ENCODE results near the gene DYSF.

DYSF gene

GRCh38 chr2:71494523-71495155 is 41.3 kb downstream of the DYSF start:
- TF ChIP-seq GATA2 (IDR thresholded peaks at IDR 0.05; ENCODE audit: low read depth, low read length) = no peak
- TF ChIP-seq GATA3 (IDR thresholded peaks at IDR 0.05; ENCODE audit: low read depth, low read length) = no peak

- TF ChIP-seq GATA2 (IDR thresholded peaks at IDR 0.05; ENCODE audit: low read depth, low read length) (no peak), GATA3 (IDR thresholded peaks at IDR 0.05; ENCODE audit: low read depth, low read length) (no peak)
Measured at GRCh38 chr2:71496156-71496770, 42.9 kb downstream of the DYSF start.

GRCh38 chr2:71498261-71498701 is 44.9 kb downstream of the DYSF start:
- TF ChIP-seq GATA2 (IDR thresholded peaks at IDR 0.05; ENCODE audit: low read depth, low read length) (no peak), GATA3 (IDR thresholded peaks at IDR 0.05; ENCODE audit: low read depth, low read length) (no peak)

- no peak for TF ChIP-seq GATA3 (IDR thresholded peaks at IDR 0.05; ENCODE audit: low read depth, low read length)
- TF ChIP-seq GATA2 (IDR thresholded peaks at IDR 0.05; ENCODE audit: low read depth, low read length) = no peak
Measured at GRCh38 chr2:71499691-71500090, 46.3 kb downstream of the DYSF start.

- no peak for TF ChIP-seq GATA2 (IDR thresholded peaks at IDR 0.05; ENCODE audit: low read depth, low read length)
- TF ChIP-seq GATA3 (IDR thresholded peaks at IDR 0.05; ENCODE audit: low read depth, low read length) = no peak
Measured at GRCh38 chr2:71500426-71501079, 47.2 kb downstream of the DYSF start.

- TF ChIP-seq GATA2 (IDR thresholded peaks at IDR 0.05; ENCODE audit: low read depth, low read length) (no peak), GATA3 (IDR thresholded peaks at IDR 0.05; ENCODE audit: low read depth, low read length) (no peak)
Measured at GRCh38 chr2:71502941-71503738, 49.8 kb downstream of the DYSF start.

GRCh38 chr2:71503837-71504236 is 50.5 kb downstream of the DYSF start:
- TF ChIP-seq GATA3 (IDR thresholded peaks at IDR 0.05; ENCODE audit: low read depth, low read length) (no peak), GATA2 (IDR thresholded peaks at IDR 0.05; ENCODE audit: low read depth, low read length) (no peak)

- no peak for TF ChIP-seq GATA2 (IDR thresholded peaks at IDR 0.05; ENCODE audit: low read depth, low read length)
- TF ChIP-seq GATA3 (IDR thresholded peaks at IDR 0.05; ENCODE audit: low read depth, low read length) = no peak
Measured at GRCh38 chr2:71504611-71505010, 51.2 kb downstream of the DYSF start.

GRCh38 chr2:71505086-71505769 is 51.9 kb downstream of the DYSF start:
- no peak for TF ChIP-seq GATA3 (IDR thresholded peaks at IDR 0.05; ENCODE audit: low read depth, low read length)
- peak; percentile 48; the same call in 1 of the 2 replicates for TF ChIP-seq GATA2 (IDR thresholded peaks at IDR 0.05; ENCODE audit: low read depth, low read length)

- TF ChIP-seq GATA2 (IDR thresholded peaks at IDR 0.05; ENCODE audit: low read depth, low read length) = no peak
- no peak for TF ChIP-seq GATA3 (IDR thresholded peaks at IDR 0.05; ENCODE audit: low read depth, low read length)
Measured at GRCh38 chr2:71505770-71506140, 52.4 kb downstream of the DYSF start.

GRCh38 chr2:71506222-71507153 is 53.1 kb downstream of the DYSF start:
- TF ChIP-seq GATA3 (IDR thresholded peaks at IDR 0.05; ENCODE audit: low read depth, low read length) (no peak), GATA2 (IDR thresholded peaks at IDR 0.05; ENCODE audit: low read depth, low read length) (no peak)

GRCh38 chr2:71507476-71507875 is 54.1 kb downstream of the DYSF start:
- TF ChIP-seq GATA2 (IDR thresholded peaks at IDR 0.05; ENCODE audit: low read depth, low read length) (no peak), GATA3 (IDR thresholded peaks at IDR 0.05; ENCODE audit: low read depth, low read length) (no peak)

Measured in SH-SY5Y (cell line).